ENCODE data around the gene TAL1. TPM values are rescaled to one million over a fixed set of nuclear protein-coding genes. Genes with fewer than 3 reads are reported as not detected.

The TAL1 gene
- total and polyA plus RNA-seq, 2 experiments from 2014 or later, result not detected

DNA sequence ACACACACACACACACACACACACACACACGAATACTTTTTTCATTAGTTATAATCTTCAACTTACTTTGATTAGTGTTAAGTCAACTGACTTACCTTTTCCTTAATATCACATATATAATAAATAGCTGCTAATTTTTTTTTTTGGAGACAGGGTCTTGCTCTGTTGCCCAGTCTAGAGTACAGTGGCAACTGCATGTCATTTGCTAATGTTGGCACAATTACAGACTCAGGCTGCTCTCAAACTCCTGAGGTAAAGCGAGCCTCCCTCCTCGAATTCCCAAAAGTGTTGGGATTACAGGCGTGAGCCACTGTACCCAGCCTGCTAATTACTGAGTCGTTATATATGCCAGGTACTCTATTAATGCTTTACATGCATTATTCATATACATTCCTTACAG is 20.8 kb upstream of the TAL1 start:
- Mint-ChIP-seq H3K27ac (no peak overlapping the region), H3K27me3 (ENCODE audit: insufficient read depth, low read depth, poor library complexity) (no peaks in the 10 kb centered on the region), H3K36me3 (ENCODE audit: low read depth) (peaks cover 31% of the 10 kb centered on the region), H3K9me3 (no peaks in the 10 kb centered on the region), H3K4me1 (no peaks in the 10 kb centered on the region), H3K4me3 (no peak overlapping the region)
- Histone ChIP-seq H3K36me3 (ENCODE audit: insufficient read depth) (peaks cover 29% of the 10 kb centered on the region; the same call in 1 of the 2 replicates), H3K4me3 (no peak overlapping the region), H3F3A (replicated peaks; ENCODE audit: low read depth) (no peaks in the 10 kb centered on the region), H3K4me1 (ENCODE audit: insufficient read depth) (no peaks in the 10 kb centered on the region), H2AFZ (no peak overlapping the region), H3K4me2 (no peak overlapping the region), H3K79me2 (replicated peaks; ENCODE audit: insufficient read depth) (no peaks in the 10 kb centered on the region), H3K27ac (ENCODE audit: low read depth) (no peak overlapping the region), H4K20me1 (replicated peaks; ENCODE audit: insufficient read depth) (peaks cover 18% of the 10 kb centered on the region), H3K27me3 (ENCODE audit: insufficient read depth) (no peaks in the 10 kb centered on the region), H3K9me2 (ENCODE audit: insufficient read depth) (no peaks in the 10 kb centered on the region)
- TF ChIP-seq CREB1 (CRISPR knock-in tag; IDR thresholded peaks at IDR 0.05; ENCODE audit: low read depth) (no peak), STAT1 (IDR thresholded peaks at IDR 0.05; ENCODE audit: unreplicated experiment) (no peak), POLR2AphosphoS5 (IDR thresholded peaks at IDR 0.05; ENCODE audit: low read depth) (no peak), EZH2phosphoT487 (IDR thresholded peaks at IDR 0.05; ENCODE audit: unreplicated experiment) (no peak), EZH2 (IDR thresholded peaks at IDR 0.05; ENCODE audit: low read depth, unreplicated experiment) (no peak), REST (IDR thresholded peaks at IDR 0.05; ENCODE audit: unreplicated experiment) (no peak), ETS1 (IDR thresholded peaks at IDR 0.05) (no peak), CTCF (conservative IDR thresholded peaks at IDR 0.05; ENCODE audit: low read depth in 2 of 2) (no peak)
- TF ChIP-seq, protein P1, sequence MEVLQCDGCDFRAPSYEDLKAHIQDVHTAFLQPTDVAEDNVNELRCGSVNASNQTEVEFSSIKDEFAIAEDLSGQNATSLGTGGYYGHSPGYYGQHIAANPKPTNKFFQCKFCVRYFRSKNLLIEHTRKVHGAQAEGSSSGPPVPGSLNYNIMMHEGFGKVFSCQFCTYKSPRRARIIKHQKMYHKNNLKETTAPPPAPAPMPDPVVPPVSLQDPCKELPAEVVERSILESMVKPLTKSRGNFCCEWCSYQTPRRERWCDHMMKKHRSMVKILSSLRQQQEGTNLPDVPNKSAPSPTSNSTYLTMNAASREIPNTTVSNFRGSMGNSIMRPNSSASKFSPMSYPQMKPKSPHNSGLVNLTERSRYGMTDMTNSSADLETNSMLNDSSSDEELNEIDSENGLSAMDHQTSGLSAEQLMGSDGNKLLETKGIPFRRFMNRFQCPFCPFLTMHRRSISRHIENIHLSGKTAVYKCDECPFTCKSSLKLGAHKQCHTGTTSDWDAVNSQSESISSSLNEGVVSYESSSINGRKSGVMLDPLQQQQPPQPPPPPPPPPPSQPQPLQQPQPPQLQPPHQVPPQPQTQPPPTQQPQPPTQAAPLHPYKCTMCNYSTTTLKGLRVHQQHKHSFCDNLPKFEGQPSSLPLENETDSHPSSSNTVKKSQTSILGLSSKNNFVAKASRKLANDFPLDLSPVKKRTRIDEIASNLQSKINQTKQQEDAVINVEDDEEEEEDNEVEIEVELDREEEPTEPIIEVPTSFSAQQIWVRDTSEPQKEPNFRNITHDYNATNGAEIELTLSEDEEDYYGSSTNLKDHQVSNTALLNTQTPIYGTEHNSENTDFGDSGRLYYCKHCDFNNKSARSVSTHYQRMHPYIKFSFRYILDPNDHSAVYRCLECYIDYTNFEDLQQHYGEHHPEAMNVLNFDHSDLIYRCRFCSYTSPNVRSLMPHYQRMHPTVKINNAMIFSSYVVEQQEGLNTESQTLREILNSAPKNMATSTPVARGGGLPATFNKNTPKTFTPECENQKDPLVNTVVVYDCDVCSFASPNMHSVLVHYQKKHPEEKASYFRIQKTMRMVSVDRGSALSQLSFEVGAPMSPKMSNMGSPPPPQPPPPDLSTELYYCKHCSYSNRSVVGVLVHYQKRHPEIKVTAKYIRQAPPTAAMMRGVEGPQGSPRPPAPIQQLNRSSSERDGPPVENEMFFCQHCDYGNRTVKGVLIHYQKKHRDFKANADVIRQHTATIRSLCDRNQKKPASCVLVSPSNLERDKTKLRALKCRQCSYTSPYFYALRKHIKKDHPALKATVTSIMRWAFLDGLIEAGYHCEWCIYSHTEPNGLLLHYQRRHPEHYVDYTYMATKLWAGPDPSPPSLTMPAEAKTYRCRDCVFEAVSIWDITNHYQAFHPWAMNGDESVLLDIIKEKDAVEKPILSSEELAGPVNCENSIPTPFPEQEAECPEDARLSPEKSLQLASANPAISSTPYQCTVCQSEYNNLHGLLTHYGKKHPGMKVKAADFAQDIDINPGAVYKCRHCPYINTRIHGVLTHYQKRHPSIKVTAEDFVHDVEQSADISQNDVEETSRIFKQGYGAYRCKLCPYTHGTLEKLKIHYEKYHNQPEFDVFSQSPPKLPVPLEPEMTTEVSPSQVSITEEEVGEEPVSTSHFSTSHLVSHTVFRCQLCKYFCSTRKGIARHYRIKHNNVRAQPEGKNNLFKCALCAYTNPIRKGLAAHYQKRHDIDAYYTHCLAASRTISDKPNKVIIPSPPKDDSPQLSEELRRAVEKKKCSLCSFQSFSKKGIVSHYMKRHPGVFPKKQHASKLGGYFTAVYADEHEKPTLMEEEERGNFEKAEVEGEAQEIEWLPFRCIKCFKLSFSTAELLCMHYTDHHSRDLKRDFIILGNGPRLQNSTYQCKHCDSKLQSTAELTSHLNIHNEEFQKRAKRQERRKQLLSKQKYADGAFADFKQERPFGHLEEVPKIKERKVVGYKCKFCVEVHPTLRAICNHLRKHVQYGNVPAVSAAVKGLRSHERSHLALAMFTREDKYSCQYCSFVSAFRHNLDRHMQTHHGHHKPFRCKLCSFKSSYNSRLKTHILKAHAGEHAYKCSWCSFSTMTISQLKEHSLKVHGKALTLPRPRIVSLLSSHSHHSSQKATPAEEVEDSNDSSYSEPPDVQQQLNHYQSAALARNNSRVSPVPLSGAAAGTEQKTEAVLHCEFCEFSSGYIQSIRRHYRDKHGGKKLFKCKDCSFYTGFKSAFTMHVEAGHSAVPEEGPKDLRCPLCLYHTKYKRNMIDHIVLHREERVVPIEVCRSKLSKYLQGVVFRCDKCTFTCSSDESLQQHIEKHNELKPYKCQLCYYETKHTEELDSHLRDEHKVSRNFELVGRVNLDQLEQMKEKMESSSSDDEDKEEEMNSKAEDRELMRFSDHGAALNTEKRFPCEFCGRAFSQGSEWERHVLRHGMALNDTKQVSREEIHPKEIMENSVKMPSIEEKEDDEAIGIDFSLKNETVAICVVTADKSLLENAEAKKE (CRISPR knock-in tag; IDR thresholded peaks at IDR 0.05), result no peak
- no peak for ATAC-seq
- no peak for DNase-seq (ENCODE audit: low spot score)
